Measurements from ENCODE around the gene CAMK1.

CAMK1 gene

GRCh38 chr3:9769426-9770275, at the start of gene CAMK1:
CAMK1 (minus strand) TSS chr3:9769947; CDS start chr3:9767749, 2,198 bp downstream.
- H3K4me3 ChIP-seq (ENCODE audit: low read depth, low read length): peak within 1 kb of the TSS; percentile 37
- peak; percentile 46 for DNase-seq (ENCODE audit: low read depth)
- no peak for TF ChIP-seq CTCF (IDR thresholded peaks at IDR 0.05; ENCODE audit: insufficient read depth, low read depth, low read length, missing control alignments)

- DNase-seq (ENCODE audit: low read depth): no peak
- H3K4me3 ChIP-seq (ENCODE audit: low read depth, low read length): no peak overlapping the region
- TF ChIP-seq CTCF (IDR thresholded peaks at IDR 0.05; ENCODE audit: insufficient read depth, low read depth, low read length, missing control alignments): no peak
Measured at GRCh38 chr3:9818666-9819335, 49.1 kb upstream of the CAMK1 start.

- H3K4me3 ChIP-seq (ENCODE audit: low read depth, low read length): no peak overlapping the region
- no peak for TF ChIP-seq CTCF (IDR thresholded peaks at IDR 0.05; ENCODE audit: insufficient read depth, low read depth, low read length, missing control alignments)
- no peak for DNase-seq (ENCODE audit: low read depth)
Measured at GRCh38 chr3:9817436-9817835, 47.7 kb upstream of the CAMK1 start.

GRCh38 chr3:9815986-9816385, 46.2 kb upstream of the CAMK1 start:
- no peak overlapping the region for H3K4me3 ChIP-seq (ENCODE audit: low read depth, low read length)
- no peak for DNase-seq (ENCODE audit: low read depth)
- no peak for TF ChIP-seq CTCF (IDR thresholded peaks at IDR 0.05; ENCODE audit: insufficient read depth, low read depth, low read length, missing control alignments)

GRCh38 chr3:9812870-9813483, 43.2 kb upstream of the CAMK1 start:
- DNase-seq (ENCODE audit: low read depth): no peak
- no peak overlapping the region for H3K4me3 ChIP-seq (ENCODE audit: low read depth, low read length)
- no peak for TF ChIP-seq CTCF (IDR thresholded peaks at IDR 0.05; ENCODE audit: insufficient read depth, low read depth, low read length, missing control alignments)

GRCh38 chr3:9810846-9811245, 41.1 kb upstream of the CAMK1 start:
- DNase-seq (ENCODE audit: low read depth): no peak
- TF ChIP-seq CTCF (IDR thresholded peaks at IDR 0.05; ENCODE audit: insufficient read depth, low read depth, low read length, missing control alignments): no peak
- no peak overlapping the region for H3K4me3 ChIP-seq (ENCODE audit: low read depth, low read length)
